ENCODE data around the gene DHRS7.

DHRS7 gene

GRCh38 chr14:60204843-60205774 lies 39.9 kb upstream of the DHRS7 start:
- H3K27ac ChIP-seq = no peak overlapping the region
- H3K36me3 ChIP-seq = no peaks in the 10 kb centered on the region
- no peak overlapping the region for H3K9ac ChIP-seq
- H4K20me1 ChIP-seq = no peaks in the 10 kb centered on the region
- H3K4me3 ChIP-seq = no peak overlapping the region
- H3K4me2 ChIP-seq = no peak overlapping the region
- no peaks in the 10 kb centered on the region for H3K27me3 ChIP-seq
- TF ChIP-seq Cebpa-rat (IDR thresholded peaks at IDR 0.05) = no peak
- no peaks in the 10 kb centered on the region for H3K4me1 ChIP-seq
- H3K9me3 ChIP-seq = no peaks in the 10 kb centered on the region

- Histone ChIP-seq H3K27me3 (no peaks in the 10 kb centered on the region), H3K27ac (no peak overlapping the region), H3K4me1 (no peaks in the 10 kb centered on the region), H3K4me3 (no peak overlapping the region), H3K9me3 (peaks cover 5% of the 10 kb centered on the region; the same call in 1 of the 2 replicates), H3K36me3 (no peaks in the 10 kb centered on the region), H4K20me1 (no peaks in the 10 kb centered on the region), H3K4me2 (no peak overlapping the region), H3K9ac (no peak overlapping the region)
- TF ChIP-seq Cebpa-rat (IDR thresholded peaks at IDR 0.05) = no peak
These were observed 39.1 kb upstream of the DHRS7 start for GRCh38 chr14:60204104-60204842.

GRCh38 chr14:60199321-60199720 lies 34.1 kb upstream of the DHRS7 start:
- no peaks in the 10 kb centered on the region for H4K20me1 ChIP-seq
- no peaks in the 10 kb centered on the region for H3K36me3 ChIP-seq
- no peak for TF ChIP-seq Cebpa-rat (IDR thresholded peaks at IDR 0.05)
- H3K9ac ChIP-seq = no peak overlapping the region
- no peak overlapping the region for H3K4me3 ChIP-seq
- no peak overlapping the region for H3K27ac ChIP-seq
- H3K9me3 ChIP-seq = peaks cover 19% of the 10 kb centered on the region
- no peaks in the 10 kb centered on the region for H3K4me1 ChIP-seq
- H3K4me2 ChIP-seq = no peak overlapping the region
- H3K27me3 ChIP-seq = no peaks in the 10 kb centered on the region

- Histone ChIP-seq H3K36me3 (no peaks in the 10 kb centered on the region), H3K27me3 (no peaks in the 10 kb centered on the region), H3K9me3 (peaks cover 19% of the 10 kb centered on the region), H3K4me3 (no peak overlapping the region), H3K4me1 (no peaks in the 10 kb centered on the region), H3K27ac (no peak overlapping the region), H3K4me2 (no peak overlapping the region), H3K9ac (no peak overlapping the region), H4K20me1 (no peaks in the 10 kb centered on the region)
- TF ChIP-seq Cebpa-rat (IDR thresholded peaks at IDR 0.05) = no peak
These were observed 32.6 kb upstream of the DHRS7 start for GRCh38 chr14:60197629-60198303.

- no peak overlapping the region for H3K9ac ChIP-seq
- H3K27ac ChIP-seq = no peak overlapping the region
- H3K4me2 ChIP-seq = no peak overlapping the region
- H3K4me3 ChIP-seq = no peak overlapping the region
- no peaks in the 10 kb centered on the region for H3K36me3 ChIP-seq
- no peaks in the 10 kb centered on the region for H4K20me1 ChIP-seq
- H3K4me1 ChIP-seq = no peaks in the 10 kb centered on the region
- no peaks in the 10 kb centered on the region for H3K27me3 ChIP-seq
- peaks cover 19% of the 10 kb centered on the region for H3K9me3 ChIP-seq
- TF ChIP-seq Cebpa-rat (IDR thresholded peaks at IDR 0.05) = no peak
These were observed 31.1 kb upstream of the DHRS7 start for GRCh38 chr14:60196291-60196690.

GRCh38 chr14:60195179-60195810 lies 30.1 kb upstream of the DHRS7 start:
- Histone ChIP-seq H3K4me2 (no peak overlapping the region), H3K4me1 (no peaks in the 10 kb centered on the region), H3K9me3 (peaks cover 19% of the 10 kb centered on the region), H3K27me3 (no peaks in the 10 kb centered on the region), H3K36me3 (no peaks in the 10 kb centered on the region), H3K9ac (no peak overlapping the region), H4K20me1 (no peaks in the 10 kb centered on the region), H3K27ac (no peak overlapping the region), H3K4me3 (no peak overlapping the region)
- no peak for TF ChIP-seq Cebpa-rat (IDR thresholded peaks at IDR 0.05)

GRCh38 chr14:60189923-60190840 lies 25.0 kb upstream of the DHRS7 start:
- no peak overlapping the region for H3K4me2 ChIP-seq
- no peak overlapping the region for H3K27ac ChIP-seq
- no peak for TF ChIP-seq Cebpa-rat (IDR thresholded peaks at IDR 0.05)
- no peaks in the 10 kb centered on the region for H3K36me3 ChIP-seq
- no peaks in the 10 kb centered on the region for H4K20me1 ChIP-seq
- no peak overlapping the region for H3K4me3 ChIP-seq
- no peaks in the 10 kb centered on the region for H3K27me3 ChIP-seq
- H3K9ac ChIP-seq = no peak overlapping the region
- no peaks in the 10 kb centered on the region for H3K4me1 ChIP-seq
- H3K9me3 ChIP-seq = no peaks in the 10 kb centered on the region

GRCh38 chr14:60188696-60189095 lies 23.5 kb upstream of the DHRS7 start:
- Histone ChIP-seq H3K4me1 (no peaks in the 10 kb centered on the region), H3K27ac (no peak overlapping the region), H3K9ac (no peak overlapping the region), H3K27me3 (no peaks in the 10 kb centered on the region), H3K4me3 (no peak overlapping the region), H3K36me3 (no peaks in the 10 kb centered on the region), H4K20me1 (no peaks in the 10 kb centered on the region), H3K9me3 (no peaks in the 10 kb centered on the region), H3K4me2 (no peak overlapping the region)
- no peak for TF ChIP-seq Cebpa-rat (IDR thresholded peaks at IDR 0.05)

- Histone ChIP-seq H3K36me3 (no peaks in the 10 kb centered on the region), H3K4me1 (no peaks in the 10 kb centered on the region), H3K4me2 (no peak overlapping the region), H3K9me3 (no peaks in the 10 kb centered on the region), H4K20me1 (no peaks in the 10 kb centered on the region), H3K9ac (no peak overlapping the region), H3K4me3 (no peak overlapping the region), H3K27ac (no peak overlapping the region), H3K27me3 (no peaks in the 10 kb centered on the region)
- TF ChIP-seq Cebpa-rat (IDR thresholded peaks at IDR 0.05) = no peak
These were observed 22.9 kb upstream of the DHRS7 start for GRCh38 chr14:60188115-60188514.
